ENCODE data around the gene CD151. TPM values are rescaled to one million over a fixed set of nuclear protein-coding genes. Genes with fewer than 3 reads are reported as not detected.

The CD151 gene
- total RNA-seq, 2 donors from 2014 or later: 371 to 396 TPM

GRCh38 chr11:850775-851763 lies 18.3 kb downstream of the CD151 start:
- no peaks in the 10 kb centered on the region for H3K36me3 ChIP-seq
- H3K27ac ChIP-seq: no peak overlapping the region
- peaks cover 26% of the 10 kb centered on the region for H3K27me3 ChIP-seq
- H3K9ac ChIP-seq (ENCODE audit: low read depth in 2 of 2, low read length in 2 of 2): no peak overlapping the region
- H3K4me1 ChIP-seq: peaks cover 3% of the 10 kb centered on the region
- no peak for DNase-seq
- TF ChIP-seq, protein P1, sequence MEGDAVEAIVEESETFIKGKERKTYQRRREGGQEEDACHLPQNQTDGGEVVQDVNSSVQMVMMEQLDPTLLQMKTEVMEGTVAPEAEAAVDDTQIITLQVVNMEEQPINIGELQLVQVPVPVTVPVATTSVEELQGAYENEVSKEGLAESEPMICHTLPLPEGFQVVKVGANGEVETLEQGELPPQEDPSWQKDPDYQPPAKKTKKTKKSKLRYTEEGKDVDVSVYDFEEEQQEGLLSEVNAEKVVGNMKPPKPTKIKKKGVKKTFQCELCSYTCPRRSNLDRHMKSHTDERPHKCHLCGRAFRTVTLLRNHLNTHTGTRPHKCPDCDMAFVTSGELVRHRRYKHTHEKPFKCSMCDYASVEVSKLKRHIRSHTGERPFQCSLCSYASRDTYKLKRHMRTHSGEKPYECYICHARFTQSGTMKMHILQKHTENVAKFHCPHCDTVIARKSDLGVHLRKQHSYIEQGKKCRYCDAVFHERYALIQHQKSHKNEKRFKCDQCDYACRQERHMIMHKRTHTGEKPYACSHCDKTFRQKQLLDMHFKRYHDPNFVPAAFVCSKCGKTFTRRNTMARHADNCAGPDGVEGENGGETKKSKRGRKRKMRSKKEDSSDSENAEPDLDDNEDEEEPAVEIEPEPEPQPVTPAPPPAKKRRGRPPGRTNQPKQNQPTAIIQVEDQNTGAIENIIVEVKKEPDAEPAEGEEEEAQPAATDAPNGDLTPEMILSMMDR (IDR thresholded peaks at IDR 0.05): no peak
- intact Hi-C loops (cut with DNase I): no loop called here
- H3K4me3 ChIP-seq: no peak overlapping the region
- H3K9me3 ChIP-seq: no peaks in the 10 kb centered on the region

GRCh38 chr11:852762-853161 lies 20.0 kb downstream of the CD151 start:
- Histone ChIP-seq H3K9me3 (no peaks in the 10 kb centered on the region), H3K36me3 (no peaks in the 10 kb centered on the region), H3K4me1 (peaks cover 3% of the 10 kb centered on the region), H3K27me3 (peaks cover 26% of the 10 kb centered on the region), H3K9ac (ENCODE audit: low read depth in 2 of 2, low read length in 2 of 2) (no peak overlapping the region), H3K27ac (no peak overlapping the region), H3K4me3 (no peak overlapping the region)
- intact Hi-C loops (cut with DNase I): no loop called here
- DNase-seq: no peak
- TF ChIP-seq, protein P1 (IDR thresholded peaks at IDR 0.05): no peak

DNA sequence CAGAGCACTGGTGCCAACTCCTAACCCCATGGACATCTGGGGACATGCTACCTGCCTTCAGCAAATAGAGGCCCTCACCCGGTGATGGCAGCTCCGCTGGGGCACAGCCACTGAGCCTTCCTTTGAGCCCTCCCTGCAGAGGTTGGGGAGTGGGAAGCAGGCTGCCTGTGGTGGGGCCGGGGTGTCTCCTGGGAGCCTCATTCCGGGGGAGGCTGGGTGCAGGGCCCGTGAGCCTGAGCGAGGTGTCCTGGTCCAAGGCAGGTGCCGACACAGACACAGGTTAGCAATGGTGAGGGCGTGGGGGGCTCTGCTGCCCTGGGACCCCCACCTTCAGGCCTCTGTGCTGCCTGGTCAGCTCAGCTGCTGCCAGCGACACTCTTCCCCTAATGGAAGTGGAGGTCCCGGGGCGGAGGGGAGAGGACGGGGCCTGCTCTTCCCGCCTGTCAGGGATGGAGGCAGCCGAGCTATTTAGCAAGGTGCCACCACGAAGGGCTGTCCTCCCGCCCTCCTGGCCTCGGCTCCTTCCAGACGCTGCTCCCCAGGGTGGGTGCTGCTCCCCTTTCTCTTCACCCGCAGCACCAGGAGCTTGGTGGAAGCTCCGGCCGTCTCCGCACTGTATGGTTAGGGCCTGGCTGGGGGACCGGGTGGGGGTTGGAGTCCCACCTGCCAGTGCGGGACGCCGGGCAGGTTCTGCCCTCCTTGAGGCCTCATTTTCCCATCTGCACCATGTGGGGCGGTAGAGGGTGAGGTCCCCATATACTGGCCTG lies 21.1 kb downstream of the CD151 start:
- intact Hi-C loops (cut with DNase I): no loop called here
- Histone ChIP-seq H3K9ac (ENCODE audit: low read depth in 2 of 2, low read length in 2 of 2) (no peak overlapping the region), H3K4me1 (peaks cover 3% of the 10 kb centered on the region)

GRCh38 chr11:854601-855329 lies 22.0 kb downstream of the CD151 start:
- intact Hi-C loops (cut with DNase I): no loop called here
- DNase-seq: no peak
- Histone ChIP-seq H3K36me3 (no peaks in the 10 kb centered on the region), H3K4me1 (peaks cover 3% of the 10 kb centered on the region), H3K27ac (no peak overlapping the region), H3K9me3 (no peaks in the 10 kb centered on the region), H3K27me3 (peaks cover 16% of the 10 kb centered on the region), H3K9ac (ENCODE audit: low read depth in 2 of 2, low read length in 2 of 2) (no peak overlapping the region), H3K4me3 (no peak overlapping the region)
- TF ChIP-seq, protein P1 (IDR thresholded peaks at IDR 0.05): no peak

More for the DNA sequence above, 21.1 kb downstream of the CD151 start:
- no peak overlapping the region for H3K4me3 ChIP-seq
- H3K9me3 ChIP-seq: no peaks in the 10 kb centered on the region
- DNase-seq: no peak
- TF ChIP-seq, protein P1 (IDR thresholded peaks at IDR 0.05): no peak
- no peak overlapping the region for H3K27ac ChIP-seq
- H3K36me3 ChIP-seq: no peaks in the 10 kb centered on the region
- peaks cover 21% of the 10 kb centered on the region for H3K27me3 ChIP-seq

GRCh38 chr11:855330-855674 lies 22.6 kb downstream of the CD151 start:
- TF ChIP-seq, protein P1 (IDR thresholded peaks at IDR 0.05): no peak
- intact Hi-C loops (cut with DNase I): no loop called here

More at GRCh38 chr11:855330-855674, 22.6 kb downstream of the CD151 start:
- Histone ChIP-seq H3K4me3 (no peak overlapping the region), H3K27ac (no peak overlapping the region), H3K9me3 (no peaks in the 10 kb centered on the region), H3K4me1 (peaks cover 6% of the 10 kb centered on the region), H3K36me3 (no peaks in the 10 kb centered on the region), H3K27me3 (peaks cover 11% of the 10 kb centered on the region), H3K9ac (ENCODE audit: low read depth in 2 of 2, low read length in 2 of 2) (no peak overlapping the region)
- no peak for DNase-seq
